ENCODE measurements around the gene PRG2.

Gene PRG2

DNA sequence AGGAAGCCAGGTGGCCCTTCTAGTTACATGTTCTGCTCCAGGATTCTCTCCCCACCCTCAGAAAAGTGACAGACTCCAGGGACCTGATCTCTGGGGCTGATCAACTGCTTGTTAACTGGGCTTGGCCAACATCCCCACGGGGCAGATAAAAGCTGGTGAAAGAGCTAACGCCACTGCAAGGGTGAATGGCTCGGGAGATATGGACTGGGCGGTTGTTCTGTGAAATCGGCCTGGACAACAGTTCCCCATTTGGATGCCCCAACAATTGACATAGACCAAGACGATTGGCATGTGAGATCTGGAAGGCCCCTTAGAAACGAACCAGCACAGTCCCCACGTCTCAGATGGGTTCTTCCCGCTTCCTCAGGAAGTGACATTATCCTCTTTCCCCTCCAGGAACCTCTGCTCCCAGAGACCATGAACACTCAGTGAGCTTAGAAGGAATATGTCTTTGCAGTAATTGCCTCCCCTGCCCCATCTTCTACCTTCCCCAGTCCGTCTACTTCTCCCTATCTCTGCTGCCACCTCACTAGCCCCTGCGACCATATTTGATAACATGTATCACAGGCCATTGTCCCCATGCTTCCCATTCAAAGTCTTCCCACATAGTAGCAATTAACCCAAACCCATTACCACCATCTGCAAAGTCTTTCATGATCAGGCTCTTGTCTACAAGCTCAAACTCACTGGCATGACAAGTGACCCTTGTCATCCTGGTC, 5.6 kb upstream of the PRG2 start:
- DNase-seq = no peak

DNA sequence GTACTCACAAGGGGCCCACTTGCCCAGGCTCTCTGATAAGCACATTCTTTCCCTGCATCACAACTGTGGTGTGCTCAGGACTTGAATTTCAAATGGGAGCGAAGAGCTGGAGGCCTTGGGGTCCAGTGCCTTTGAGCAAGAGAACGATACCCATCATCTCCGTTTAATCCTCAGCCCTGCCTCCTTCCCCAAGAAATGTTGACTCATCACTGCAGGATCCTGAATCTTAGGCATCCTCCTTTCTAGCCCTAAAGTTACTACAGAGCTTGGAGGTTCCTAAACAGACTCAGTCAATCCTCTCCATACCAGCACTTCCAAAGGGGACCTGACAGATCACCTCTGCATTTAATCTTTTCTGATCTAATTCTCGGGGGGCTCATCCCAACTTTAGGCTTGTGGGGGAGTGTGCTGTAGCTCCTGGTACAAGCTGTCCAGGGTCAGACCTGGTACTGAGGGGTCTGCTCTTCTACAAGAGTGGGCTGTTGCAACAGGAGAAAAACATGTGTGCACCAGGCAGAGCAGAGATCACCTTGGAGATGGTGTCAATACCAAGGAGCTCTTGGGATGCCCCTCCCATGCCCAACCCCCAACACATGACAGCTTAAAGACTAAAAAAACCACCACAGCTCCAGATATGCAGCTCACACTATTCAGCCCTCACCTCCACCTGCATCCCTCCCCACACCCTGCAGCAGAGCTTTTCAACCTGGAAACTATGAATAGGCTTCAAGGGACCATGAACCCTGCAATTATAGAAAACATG, 3.9 kb upstream of the PRG2 start:
- no peak for DNase-seq

DNA sequence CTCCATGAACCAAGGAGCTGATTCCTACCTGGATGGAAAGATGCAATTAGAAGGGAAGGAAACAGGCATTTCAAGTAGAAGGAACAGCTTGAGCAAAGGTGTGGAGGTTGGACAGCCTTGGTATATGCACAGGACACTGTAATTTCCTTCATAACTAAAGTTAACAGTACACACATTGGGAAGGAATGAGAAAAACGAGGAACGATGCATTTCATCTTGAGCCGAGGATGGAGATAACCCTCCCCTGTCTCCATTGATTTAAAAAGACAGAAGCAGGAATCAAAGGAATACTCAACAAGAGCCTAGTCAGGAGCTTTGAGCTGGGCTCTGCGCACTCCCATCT, 2.3 kb upstream of the PRG2 start:
- DNase-seq = no peak

DNA sequence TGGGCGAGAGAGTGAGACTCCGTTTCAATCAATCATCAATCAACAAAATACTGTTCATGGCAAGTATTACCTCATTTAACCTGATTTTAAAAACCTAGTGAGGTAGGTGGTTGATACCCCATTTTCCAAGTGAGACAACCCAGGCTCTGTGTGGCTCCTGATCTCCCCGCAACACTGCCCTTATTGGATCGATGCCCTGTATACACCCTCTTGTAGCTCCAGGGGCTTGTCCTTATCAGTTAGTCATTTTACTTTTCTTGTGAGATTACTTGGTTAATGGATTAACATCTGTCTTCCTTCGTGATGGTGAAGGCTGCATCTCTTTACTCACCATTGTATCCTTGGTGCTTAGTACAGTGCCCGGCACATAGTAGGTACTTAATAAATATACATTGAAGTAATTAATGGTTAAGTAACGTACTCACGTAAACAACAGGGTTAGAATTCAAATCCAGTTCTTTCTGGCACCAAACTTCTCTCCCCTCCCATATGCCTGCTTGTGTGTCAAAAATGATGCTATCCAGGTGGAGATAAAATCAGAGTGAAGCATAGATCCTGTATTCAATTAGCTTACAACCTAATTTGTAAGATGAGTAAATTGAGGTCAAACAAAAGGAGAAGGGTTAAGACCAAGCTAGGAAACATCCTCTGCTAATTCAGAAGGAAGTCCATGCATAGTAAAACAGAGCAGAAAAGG, 1.8 kb upstream of the PRG2 start:
- DNase-seq = no peak

DNA sequence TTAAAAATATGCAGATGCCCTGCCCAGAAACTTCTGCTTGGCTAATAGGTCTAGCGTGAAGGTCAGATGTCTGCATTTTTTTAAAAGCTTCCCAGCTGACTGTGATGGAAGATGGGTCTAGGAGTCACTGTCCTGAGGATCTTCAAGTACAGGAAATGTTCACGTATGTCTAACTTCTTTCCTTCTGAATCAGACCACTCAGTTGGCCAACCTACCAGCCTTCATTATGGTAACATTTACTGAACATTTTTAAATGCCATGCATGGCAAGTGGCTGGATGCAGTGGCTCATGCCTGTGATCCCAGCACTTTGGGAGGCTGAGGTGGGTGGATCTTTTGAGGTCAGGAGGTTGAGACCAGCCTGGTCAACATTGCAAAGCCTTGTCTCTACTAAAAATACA, 1.1 kb upstream of the PRG2 start:
- no peak for DNase-seq

DNA sequence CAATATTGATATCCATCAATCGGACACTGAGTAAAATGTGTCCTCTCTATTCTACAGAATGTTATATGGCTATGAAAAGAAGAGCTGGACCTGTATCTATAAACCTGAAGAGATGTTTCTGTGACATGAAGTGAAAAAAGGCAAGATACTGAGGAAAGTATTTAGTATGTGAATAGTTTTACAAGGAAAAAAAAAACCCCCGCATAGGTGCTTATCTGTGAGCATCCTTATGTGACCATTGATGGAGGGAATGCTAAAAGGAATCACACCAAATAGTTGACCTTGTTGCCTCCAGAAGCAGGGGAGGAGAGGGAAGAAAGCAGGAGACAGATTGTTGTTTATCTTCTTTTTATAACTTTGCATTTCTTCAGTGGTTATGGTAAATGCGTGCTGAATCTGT, 661 bp upstream of the PRG2 start:
- DNase-seq = no peak

DNA sequence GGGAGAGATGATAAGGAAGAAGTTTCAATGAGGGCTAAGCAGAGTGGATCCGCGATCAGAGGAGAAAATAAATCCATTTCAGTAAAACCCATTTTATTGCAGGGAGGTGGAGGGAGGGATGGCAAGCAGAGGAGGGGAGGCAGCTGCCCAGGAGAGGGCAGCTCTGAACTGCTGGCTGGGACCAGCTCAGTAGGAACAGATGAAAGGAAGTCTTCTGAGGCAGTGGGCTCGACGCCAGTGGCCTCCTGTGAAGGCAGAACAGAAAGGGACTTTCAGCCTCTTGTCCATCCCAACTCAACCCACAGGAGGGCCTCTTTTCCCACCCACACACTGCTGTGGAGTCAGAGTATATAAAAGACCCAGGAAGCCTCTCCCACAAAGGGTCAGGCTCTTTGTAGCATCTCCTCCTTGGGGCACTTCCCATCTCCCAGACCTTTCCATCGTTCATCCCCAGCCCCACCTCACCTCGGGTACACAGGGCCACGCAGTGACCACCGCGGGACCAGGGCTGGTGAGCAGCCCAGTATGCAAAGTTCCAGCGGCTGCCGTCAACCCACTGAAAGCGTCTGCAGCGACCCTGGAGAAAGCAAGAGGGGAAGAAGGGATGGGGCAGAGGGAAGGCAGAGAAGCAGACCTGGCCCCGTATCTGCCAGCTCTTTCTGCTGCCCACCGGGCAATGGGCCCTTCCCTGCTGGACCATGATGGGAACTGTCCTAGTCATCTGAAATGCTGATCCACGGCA, 3.0 kb downstream of the PRG2 start:
- no peak for DNase-seq

DNA sequence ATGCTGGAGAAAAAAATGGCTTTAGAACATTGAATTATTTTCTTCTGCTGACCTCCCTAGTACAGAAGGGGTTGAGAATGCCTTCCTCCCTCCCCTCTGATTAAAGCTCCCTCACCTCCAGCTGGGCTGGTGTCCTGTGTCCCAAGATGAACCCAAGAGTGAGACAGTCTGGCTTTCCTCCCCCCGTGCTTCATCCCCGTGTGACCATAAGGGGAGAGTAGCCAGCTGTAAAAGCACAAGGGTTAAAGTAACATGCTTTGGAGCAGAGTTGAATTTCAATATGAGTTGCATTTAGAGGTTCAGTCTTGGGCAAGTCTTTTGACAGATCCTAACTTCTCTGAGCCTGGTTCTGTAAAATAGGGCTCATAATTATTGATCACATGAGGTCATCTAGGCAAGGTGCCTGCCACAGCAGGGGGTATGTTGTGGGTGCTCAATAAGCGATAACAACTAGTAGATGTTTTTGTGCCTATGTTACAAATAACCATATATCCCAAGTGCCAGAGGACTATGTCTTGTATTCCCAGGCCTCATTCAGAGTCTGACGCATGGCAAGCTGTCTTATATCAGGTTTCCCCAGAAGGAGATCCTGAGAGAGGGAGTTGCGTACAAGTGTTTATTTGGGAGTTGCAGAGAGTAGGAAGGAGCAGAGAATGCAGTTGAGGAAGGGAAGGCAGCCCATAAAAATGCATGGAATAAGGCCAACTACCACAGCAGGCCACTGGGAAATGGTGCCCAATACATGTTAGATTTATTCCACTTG, 4.1 kb downstream of the PRG2 start:
- no peak for DNase-seq

DNA sequence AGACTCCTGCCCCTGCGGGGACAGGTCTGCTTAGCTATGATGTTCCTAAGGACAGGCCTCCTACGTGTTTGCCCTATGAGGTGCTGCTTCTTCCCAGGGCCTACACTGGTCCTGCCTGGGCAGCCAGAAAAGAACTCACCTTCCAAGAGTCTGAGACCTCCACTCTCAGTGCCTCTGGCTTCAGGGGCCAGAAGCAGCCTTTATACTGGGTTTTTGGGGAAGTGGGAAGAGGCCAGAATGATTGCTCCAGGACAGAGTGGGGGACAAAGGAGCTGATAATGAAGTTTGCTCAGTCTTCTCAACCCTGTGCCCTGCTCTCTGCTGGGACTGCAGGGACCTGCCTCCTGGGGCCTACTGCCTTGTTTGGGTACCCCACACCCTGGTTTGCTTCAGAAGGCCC, 9.5 kb downstream of the PRG2 start, which contains the start of gene PRG3:
Gene PRG3 (minus strand): TSS at position 176 of the 400 bp plus-strand sequence. CDS start 442 bp downstream, outside the sequence.
- no peak for DNase-seq

DNA sequence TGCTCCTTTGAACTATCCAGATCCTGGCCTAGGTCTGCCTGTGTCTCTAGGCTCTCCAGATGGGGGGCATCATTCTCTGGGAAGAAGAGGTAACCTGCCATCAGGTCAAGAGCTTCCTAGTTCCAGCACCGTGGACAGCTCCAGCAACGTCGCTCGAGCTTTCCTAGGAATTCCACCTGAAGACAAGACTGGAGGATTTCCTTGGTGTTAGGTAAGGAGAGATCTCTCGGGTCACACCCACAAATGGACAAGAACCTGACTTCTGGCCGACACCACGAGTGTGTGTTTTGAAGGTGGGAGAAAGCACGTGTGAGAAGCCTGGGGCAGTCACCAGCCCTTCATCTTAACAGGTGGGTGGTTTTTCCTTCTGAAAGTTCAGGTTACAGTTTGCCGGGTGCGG, 10.7 kb downstream of the PRG2 start:
- no peak for DNase-seq

DNA sequence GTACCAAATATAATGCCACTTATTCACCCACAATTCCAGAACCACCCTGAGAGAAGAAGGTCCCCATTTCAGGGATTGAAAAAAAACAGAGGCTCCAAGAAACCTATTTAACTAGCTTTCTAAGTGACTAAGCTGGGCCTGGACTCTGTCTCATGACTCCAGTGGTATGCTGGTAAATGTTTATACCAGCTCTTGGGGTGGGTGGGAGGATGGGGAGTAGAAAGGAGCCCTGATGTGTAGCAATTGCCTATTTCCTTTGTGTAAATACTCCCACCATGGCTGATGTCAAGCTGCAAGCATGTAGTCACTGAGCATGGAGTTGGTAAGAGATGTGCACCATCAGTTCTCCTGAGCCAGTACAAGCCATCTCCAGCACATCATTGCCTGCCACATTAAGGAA, 12.3 kb downstream of the PRG2 start:
- no peak for DNase-seq

DNA sequence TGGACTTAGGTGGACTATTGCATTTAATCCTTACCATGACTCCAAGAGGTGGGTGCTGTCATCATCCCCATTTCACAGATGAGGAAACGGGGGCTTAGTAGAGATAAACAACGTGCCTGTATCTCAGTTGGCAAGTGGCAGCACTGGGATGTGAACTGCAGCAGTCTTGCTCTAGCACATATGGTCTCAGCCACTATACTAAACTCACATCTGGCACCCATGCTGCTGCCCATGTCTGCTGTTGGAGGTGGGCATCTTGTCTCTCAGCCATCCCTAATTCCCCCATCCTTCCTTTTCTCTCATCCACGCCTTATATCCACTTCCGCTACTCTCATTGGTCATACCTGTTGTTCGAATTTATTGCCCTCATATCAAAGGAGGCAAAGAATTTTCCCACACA, 13.3 kb downstream of the PRG2 start:
- no peak for DNase-seq

DNA sequence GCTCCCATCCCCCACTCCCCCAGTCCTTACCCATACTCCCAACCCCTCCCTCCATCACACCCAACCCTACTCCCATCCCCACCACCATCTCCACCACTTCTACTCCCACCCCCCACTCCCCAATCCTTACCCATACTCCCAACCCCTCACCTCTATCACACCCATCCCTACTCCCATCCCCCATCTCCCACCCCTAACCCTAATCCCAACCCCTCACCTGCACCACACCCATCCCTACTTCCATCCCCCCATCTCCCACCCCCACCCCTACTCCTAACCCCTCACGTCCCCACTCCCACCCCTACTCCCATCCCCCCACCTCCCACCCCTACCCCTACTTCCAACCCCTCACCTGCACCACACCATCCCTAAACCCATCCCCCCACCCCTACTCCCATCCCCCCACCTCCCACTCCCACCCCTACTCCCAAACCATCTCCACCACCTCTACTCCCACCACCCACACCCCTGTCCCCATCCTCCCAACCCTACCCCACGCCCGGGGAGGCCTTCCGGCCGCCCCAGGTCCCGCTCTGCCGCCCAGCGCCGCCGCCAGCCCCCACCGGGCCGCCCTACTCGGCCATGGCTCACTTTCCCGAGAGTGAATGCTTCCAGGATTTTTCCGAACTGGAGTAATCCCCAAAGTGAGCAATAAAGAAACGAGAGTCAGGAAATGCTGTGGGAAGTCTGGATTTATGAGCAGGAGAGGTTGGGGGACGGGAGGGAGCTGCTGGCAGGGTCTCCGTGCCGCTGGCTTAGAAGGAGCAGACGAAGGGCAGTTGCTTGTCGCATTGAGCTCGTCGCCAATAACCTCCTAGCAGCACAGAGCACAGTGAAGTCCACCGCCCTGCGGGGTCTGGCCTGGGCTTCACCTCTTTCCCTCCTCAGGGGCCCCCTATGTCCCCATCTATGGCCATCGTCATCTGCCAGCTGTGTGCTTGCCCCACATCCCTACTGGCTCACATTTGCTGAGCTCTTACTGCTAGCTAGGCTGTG, 14.1 kb downstream of the PRG2 start:
- DNase-seq = no peak

DNA sequence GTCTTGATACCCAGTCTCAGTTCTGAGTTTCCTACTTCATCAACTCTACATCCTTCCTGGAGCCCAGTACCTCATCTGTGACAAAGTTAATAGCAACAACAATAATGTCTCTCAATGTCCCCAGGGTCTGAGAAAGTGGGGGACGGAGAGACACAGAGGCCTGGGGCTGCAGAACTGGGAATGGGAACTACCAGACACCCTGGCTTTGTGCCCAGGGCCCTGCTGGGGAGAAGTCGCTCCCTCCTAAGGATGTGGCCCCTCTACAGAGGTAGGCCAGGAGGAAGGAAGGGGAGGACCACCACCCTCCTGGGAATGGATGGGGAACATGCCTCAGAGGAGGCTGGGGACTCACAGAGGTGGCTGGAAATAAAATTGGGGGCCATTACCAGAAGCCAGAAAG, 15.0 kb downstream of the PRG2 start:
- no peak for DNase-seq

DNA sequence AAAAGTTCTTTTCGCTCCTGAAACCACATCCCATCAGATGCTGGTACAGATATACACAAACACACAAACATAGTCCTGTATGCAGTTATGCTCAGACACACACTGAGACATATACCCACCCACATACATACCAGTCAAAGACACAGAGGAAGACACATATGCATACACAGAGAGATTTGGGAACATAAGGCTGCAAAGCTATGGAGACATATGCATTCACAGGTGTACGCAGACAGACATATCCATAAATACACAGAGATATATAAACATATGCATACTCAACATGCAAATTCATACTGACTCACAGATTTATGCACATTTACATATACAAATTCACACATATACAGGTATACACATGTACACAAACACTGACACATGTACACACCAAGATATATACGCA, 15.5 kb downstream of the PRG2 start:
- DNase-seq = no peak

DNA sequence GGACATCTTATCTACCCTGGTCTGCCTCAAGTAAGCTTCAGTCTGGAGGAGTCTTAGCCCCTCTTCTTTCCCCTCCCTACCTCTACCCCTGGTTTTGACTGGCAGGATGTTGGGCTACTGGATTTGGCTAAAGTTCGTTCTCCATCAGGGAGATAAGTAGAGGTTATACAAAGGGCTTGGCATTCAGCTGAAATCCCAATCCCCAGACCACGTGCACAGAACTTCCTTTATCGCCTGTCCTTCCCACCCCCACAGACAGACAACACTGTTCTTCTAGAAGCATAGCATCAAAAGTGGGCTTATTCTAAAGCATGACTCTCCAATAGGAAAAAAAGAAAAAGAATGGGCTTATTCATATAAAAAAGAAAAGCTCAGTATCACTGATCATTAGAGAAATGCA, 17.3 kb downstream of the PRG2 start:
- no peak for DNase-seq

DNA sequence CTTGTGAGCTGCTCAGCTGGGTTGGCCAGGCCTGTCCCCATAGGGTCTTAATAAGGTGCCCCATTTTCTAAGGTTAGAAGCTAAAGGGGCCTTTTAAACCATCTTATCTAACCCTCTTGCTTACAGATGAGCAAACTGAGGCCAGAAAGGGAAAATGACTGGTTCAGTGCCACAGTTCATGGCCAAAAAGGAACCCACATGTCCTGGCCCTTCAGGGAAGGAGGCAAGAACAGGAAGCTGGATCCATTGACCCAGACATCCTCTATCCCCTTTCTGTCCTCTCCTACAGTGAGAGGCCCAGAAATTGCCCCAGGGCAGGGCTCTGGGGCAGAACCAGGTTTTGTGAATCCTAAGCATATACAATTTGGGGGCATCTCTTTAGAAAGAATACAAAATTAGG, 19.5 kb downstream of the PRG2 start:
- no peak for DNase-seq

DNA sequence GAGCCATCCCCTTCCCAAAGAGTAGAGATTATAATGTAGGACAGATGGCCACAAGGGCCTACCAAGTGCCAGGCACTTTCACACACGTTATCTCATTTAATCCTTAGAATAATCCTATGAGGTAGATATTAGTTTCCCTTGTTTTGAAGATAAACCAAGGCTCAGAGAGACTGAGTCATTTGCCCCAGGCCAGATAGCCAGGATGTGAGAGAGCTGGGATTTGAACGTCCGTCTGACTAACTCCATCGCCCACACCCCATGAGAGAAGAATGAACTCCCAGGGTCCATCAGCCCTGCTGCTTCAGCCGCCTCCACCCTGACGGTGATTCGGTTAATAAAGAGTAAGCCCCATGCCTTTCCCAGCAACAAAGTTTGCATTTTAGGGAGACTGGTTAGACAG, 20.2 kb downstream of the PRG2 start:
- DNase-seq = no peak

DNA sequence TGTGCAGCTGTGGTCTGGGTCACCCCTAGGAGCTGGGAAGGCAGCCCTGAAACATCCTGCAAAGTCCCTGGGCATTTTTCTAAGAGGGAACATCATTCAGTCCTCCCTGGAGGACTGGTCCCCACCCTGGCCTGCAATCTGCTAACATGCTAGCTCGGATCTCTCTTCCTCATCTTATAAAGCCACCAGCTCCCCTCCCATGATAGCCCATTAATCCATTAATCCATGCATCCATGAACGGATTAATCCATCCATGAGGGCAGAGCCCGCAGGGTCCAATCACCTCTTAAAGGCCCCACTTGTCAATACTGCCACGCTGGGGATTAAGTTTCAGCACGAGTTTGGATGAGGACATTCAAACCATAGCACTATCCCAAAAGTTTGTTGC, 21.6 kb downstream of the PRG2 start:
- no peak for DNase-seq

DNA sequence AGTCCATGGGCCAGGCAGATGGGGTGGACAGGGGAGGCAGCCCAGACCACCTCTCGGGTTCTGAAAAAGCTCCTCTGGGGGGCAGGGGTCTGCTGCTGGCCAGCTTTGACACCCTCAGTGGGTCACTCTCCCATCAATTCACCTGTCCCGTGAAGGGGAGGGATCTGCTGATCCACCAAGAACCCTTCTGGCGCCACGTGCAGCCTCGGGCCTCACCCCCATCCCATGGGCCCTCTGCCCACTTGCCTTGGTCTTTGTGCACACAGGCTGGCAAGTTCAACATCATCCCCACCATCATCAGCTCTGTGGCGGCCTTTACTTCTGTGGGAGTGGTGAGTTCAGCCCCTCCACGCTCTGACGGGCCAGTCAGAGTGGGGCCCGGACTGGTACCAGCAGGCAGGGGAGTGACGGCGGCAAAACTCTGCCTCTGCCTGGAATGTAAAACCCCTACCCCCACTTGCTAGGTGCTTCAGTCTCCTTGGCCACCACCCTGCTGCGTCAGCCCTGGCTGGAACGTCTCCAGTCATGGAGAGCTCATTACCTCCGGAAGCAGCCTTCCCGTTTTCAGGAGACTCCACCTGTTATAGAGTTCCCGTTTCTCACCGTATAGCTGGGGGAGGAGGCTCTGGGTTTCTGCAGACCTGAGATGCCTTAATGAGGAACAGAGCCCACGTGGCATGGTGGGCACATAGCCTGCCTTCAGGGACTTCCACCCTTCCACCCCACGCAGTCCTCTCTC, 22.2 kb downstream of the PRG2 start:
- DNase-seq = no peak

Data from right hindlimb (tissue), 1 donor.